Limb (tissue), 2 donors: ENCODE data around the gene HSPBP1.

ENCODE experiments used
- DNase-seq, 2 donors: peaks; one replicate each; pipeline ENCODE4 v3.0.0-alpha.2; 2016; ENCODE audit errors: extremely low spot score in 2 of 2

HSPBP1 gene

DNA sequence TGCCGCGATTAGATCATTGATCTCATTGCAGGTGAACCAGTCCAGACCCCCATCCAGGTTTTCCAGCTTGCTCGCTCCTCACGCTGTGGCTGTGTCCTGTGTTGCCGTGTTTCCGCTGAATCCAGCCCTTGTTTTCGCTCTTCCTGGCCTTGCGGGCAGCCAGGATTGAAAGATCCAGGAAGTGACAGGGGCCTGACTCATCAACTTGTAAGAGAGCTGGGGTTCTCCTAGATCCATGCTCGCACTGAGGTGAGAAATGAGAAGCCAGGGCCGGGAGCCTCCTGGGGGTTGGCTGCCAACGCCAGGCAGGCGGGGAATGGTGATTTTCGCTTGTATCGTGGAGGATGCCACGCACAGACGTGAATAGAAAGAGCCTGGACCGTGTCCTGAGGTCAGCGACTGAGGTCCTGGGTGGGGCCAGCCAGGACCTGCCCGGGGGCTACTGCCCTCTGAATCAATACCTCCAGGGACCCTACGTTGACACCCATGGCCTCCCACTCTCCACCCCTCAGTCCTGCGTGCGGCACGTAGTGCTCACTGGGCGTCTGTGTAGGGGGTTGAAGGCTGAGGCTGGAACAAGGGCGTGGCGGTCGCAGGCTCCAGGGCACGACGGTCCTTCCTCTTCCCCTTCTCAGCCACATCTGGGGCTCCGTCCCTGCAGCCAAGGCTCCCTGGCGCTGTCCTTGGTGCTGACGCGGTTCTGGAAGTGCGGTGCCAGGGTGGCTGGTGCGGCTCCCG is 63.3 kb downstream of the HSPBP1 start:
- DNase-seq = peak; percentile 59 to 82

DNA sequence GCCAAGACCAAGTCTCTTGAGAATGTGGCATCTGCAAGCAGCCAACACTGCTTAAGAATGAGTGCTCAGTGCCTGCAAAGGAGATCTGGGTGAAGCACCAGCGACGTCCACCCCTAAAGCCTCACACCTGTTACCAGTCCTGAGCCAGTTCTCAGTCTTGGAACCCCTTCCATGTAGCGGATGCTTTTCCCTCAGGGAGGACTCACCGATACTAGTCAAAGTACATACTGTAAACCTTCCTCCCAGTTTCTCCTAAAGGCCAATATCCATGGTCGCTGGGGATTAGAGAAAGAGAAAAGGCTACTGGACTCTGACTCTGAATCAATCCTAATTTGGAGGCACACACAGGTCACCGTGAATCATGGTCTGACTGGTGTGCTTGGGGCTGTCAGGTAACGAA is 66.4 kb downstream of the HSPBP1 start:
- no peak for DNase-seq

DNA sequence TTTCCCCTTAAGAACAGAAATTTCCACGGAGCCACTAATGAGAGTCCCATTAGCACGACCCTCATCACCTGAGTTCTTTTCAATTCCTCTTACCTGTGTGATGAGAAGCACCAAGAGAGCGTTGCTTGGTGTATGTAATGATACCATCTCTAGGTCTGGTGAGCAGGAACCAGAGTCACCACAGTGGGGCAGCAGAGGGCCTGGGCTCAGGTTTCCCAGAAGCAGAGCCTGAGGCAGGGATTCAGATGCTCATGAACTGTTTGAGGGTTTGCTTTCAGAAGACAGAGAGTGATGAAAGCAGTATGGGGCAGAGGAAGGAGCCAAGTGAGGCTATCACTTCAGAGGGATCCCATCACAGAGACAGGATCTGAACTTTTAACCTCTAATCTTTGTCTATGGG is 67.5 kb downstream of the HSPBP1 start:
- no peak for DNase-seq
